Duodenal mucosa (tissue), 2 donors: Measurements from ENCODE around the gene SH2B2.

ENCODE experiments used
- H3K27ac ChIP-seq: one replicate; pipeline ENCODE4 v1.7.0; 2013; ENCODE audit warnings: low read depth, low read length
- H3K27me3 ChIP-seq, 2 donors: one replicate each; pipeline ENCODE4 v1.7.0; 2013; ENCODE audit warnings: low read length in 2 of 2, control low read depth in 1 of 2; ENCODE audit not compliant: insufficient read depth in 2 of 2, control insufficient read depth in 1 of 2
- H3K36me3 ChIP-seq, 2 donors: one replicate each; pipeline ENCODE4 v1.7.0; 2013; ENCODE audit warnings: low read length in 2 of 2, control low read depth in 1 of 2; ENCODE audit not compliant: insufficient read depth in 2 of 2, control insufficient read depth in 1 of 2
- H3K4me1 ChIP-seq, 2 donors: one replicate each; pipeline ENCODE4 v1.7.0; 2013; ENCODE audit warnings: low read length in 2 of 2, control low read depth in 1 of 2; ENCODE audit not compliant: insufficient read depth in 2 of 2, control insufficient read depth in 1 of 2
- H3K4me3 ChIP-seq, 2 donors: one replicate each; pipeline ENCODE4 v1.7.0; 2013; ENCODE audit warnings: low read length in 2 of 2, low read depth in 1 of 2
- H3K9ac ChIP-seq, 2 donors: one replicate each; pipeline ENCODE4 v1.7.0; 2013; ENCODE audit warnings: low read length in 2 of 2, low read depth in 1 of 2
- H3K9me3 ChIP-seq, 2 donors: one replicate each; pipeline ENCODE4 v1.7.0; 2013; ENCODE audit warnings: low read length in 2 of 2, control low read depth in 1 of 2; ENCODE audit not compliant: control insufficient read depth in 1 of 2

The SH2B2 gene

GRCh38 chr7:102305414-102306268 lies 19.0 kb downstream of the SH2B2 start:
- no peaks in the 10 kb centered on the region for H3K27me3 ChIP-seq
- H3K36me3 ChIP-seq: no peaks in the 10 kb centered on the region
- no peaks in the 10 kb centered on the region for H3K9me3 ChIP-seq
- H3K4me3 ChIP-seq: no peak overlapping the region
- H3K4me1 ChIP-seq: peaks cover 19 to 21% of the 10 kb centered on the region in 2 donors
- H3K9ac ChIP-seq: no peak overlapping the region
- H3K27ac ChIP-seq: no peak overlapping the region

- no peaks in the 10 kb centered on the region for H3K27me3 ChIP-seq
- peak overlapping the region; percentile 41 to 57 for H3K4me3 ChIP-seq
- H3K9ac ChIP-seq: no peak overlapping the region
- peaks cover 19 to 21% of the 10 kb centered on the region in 2 donors for H3K4me1 ChIP-seq
- H3K9me3 ChIP-seq: no peaks in the 10 kb centered on the region
- H3K36me3 ChIP-seq: no peaks in the 10 kb centered on the region
- no peak overlapping the region for H3K27ac ChIP-seq
Measured at GRCh38 chr7:102306916-102307677, 20.4 kb downstream of the SH2B2 start.

GRCh38 chr7:102310414-102310815 lies 23.7 kb downstream of the SH2B2 start:
- H3K27me3 ChIP-seq: no peaks in the 10 kb centered on the region
- no peak overlapping the region for H3K9ac ChIP-seq
- peaks cover 13 to 21% of the 10 kb centered on the region in 2 donors for H3K4me1 ChIP-seq
- no peaks in the 10 kb centered on the region for H3K36me3 ChIP-seq
- H3K27ac ChIP-seq: no peak overlapping the region
- H3K9me3 ChIP-seq: no peaks in the 10 kb centered on the region
- no peak overlapping the region for H3K4me3 ChIP-seq

- Histone ChIP-seq H3K9ac (no peak overlapping the region), H3K36me3 (no peaks in the 10 kb centered on the region), H3K27me3 (no peaks in the 10 kb centered on the region), H3K4me3 (no peak overlapping the region), H3K4me1 (peaks cover 3 to 10% of the 10 kb centered on the region in 2 donors), H3K9me3 (no peaks in the 10 kb centered on the region), H3K27ac (no peak overlapping the region)
Measured at GRCh38 chr7:102312317-102312716, 25.6 kb downstream of the SH2B2 start.

- no peak overlapping the region for H3K9ac ChIP-seq
- no peaks in the 10 kb centered on the region for H3K27me3 ChIP-seq
- peaks cover 0 to 5% of the 10 kb centered on the region in 2 donors for H3K4me1 ChIP-seq
- no peaks in the 10 kb centered on the region for H3K36me3 ChIP-seq
- H3K4me3 ChIP-seq: no peak overlapping the region
- H3K27ac ChIP-seq: no peak overlapping the region
- no peaks in the 10 kb centered on the region for H3K9me3 ChIP-seq
Measured at GRCh38 chr7:102313997-102314780, 27.5 kb downstream of the SH2B2 start.

DNA sequence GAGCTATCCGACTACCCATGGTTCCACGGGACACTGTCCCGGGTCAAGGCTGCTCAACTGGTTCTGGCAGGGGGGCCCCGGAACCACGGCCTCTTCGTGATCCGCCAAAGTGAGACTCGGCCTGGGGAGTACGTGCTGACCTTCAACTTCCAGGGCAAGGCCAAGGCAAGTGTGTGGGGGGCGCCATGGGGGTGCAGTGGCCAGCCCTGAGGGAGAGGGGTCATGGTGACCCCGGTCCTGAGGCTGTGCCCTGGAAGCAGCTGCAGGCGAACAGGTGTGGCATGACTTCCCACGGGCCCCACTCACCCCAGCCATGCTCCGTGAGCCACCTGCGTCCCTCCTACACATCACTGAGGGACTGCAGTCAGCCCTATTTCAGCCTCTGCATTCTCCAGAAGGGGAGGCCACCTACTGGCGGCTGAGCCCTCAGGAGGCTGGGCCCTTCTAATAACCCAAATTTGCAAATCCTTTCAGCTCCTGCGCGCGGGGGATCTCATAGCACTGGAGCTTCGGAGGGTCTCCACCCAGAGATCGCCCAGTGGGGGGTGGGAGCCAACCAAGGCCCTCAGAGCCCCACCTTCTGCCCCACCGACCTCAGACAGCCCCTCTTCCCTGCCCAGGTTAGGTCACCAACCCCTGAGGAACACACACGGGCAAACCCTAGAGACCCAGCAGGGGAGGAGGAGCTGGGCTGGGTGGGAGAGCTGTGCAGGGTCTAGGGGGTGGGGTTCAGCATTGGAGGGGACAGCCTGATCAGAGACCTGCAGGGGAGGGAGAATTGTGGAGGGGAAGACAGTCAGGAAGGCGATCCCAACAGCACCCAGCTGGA lies 30.8 kb downstream of the SH2B2 start:
- peaks cover 0 to 5% of the 10 kb centered on the region in 2 donors for H3K4me1 ChIP-seq
- no peak overlapping the region for H3K27ac ChIP-seq
- H3K36me3 ChIP-seq: no peaks in the 10 kb centered on the region
- H3K27me3 ChIP-seq: peaks cover 0 to 4% of the 10 kb centered on the region in 2 donors
- no peaks in the 10 kb centered on the region for H3K9me3 ChIP-seq
- H3K4me3 ChIP-seq: no peak overlapping the region
- no peak overlapping the region for H3K9ac ChIP-seq

DNA sequence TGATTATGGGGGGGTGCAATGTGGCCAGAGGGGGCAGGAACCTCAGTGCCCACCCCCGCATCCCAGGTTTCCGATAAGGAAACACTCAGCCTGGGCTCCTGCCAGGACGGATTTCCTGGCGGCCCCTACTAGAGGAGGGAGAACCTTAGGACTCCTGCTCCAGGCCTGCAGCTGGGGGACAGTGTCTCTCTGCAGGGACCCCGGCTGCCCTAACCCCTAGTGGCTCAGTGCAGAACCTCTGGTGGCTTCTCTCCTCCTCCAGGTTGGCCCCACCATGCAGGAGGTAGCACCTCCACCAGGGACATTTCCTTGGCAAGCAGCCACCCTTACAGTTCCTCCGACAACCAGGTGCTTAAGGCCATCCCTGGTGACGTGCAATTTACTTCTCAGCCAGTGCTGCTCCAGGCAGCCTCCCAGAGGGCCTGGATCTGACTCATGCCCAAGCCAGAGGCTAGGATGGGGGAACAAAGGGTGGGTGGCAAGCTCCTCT lies 31.9 kb downstream of the SH2B2 start:
- no peaks in the 10 kb centered on the region for H3K9me3 ChIP-seq
- H3K9ac ChIP-seq: no peak overlapping the region
- H3K27me3 ChIP-seq: peaks cover 0 to 4% of the 10 kb centered on the region in 2 donors
- peaks cover 0 to 5% of the 10 kb centered on the region in 2 donors for H3K4me1 ChIP-seq
- no peak overlapping the region for H3K27ac ChIP-seq
- H3K36me3 ChIP-seq: no peaks in the 10 kb centered on the region
- no peak overlapping the region for H3K4me3 ChIP-seq

- Histone ChIP-seq H3K9ac (no peak overlapping the region), H3K4me3 (no peak overlapping the region), H3K9me3 (no peaks in the 10 kb centered on the region), H3K4me1 (peaks cover 0 to 5% of the 10 kb centered on the region in 2 donors), H3K27me3 (peaks cover 0 to 4% of the 10 kb centered on the region in 2 donors), H3K36me3 (no peaks in the 10 kb centered on the region), H3K27ac (no peak overlapping the region)
Measured at GRCh38 chr7:102319671-102320070, 33.0 kb downstream of the SH2B2 start.

DNA sequence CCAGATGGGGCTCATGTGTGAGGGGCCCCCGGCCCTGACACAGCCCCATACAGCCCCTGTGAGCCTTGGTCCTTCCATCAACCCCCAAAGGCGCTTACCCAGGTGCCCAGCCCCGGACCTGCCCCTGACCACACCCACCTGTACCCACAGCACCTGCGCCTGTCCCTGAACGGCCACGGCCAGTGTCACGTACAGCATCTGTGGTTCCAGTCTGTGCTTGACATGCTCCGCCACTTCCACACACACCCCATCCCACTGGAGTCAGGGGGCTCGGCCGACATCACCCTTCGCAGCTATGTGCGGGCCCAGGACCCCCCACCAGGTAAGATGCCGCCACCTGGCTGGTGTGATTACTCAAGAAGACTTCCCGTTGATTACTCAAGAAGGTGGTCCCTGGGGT lies 33.5 kb downstream of the SH2B2 start:
- Histone ChIP-seq H3K27ac (no peak overlapping the region), H3K36me3 (no peaks in the 10 kb centered on the region), H3K4me3 (no peak overlapping the region), H3K9ac (no peak overlapping the region), H3K9me3 (no peaks in the 10 kb centered on the region), H3K27me3 (peaks cover 0 to 4% of the 10 kb centered on the region in 2 donors), H3K4me1 (peaks cover 0 to 5% of the 10 kb centered on the region in 2 donors)
